Stimulated activated CD8-positive, alpha-beta memory T cell treated with anti-CD3 and anti-CD28 coated beads, Interleukin-7, amount 100 ng/mL, for 1 hour (primary cell): ENCODE data around the gene IFNE.

ENCODE experiments used
- DNase-seq, 2 donors: peaks; one replicate each; pipeline ENCODE4 v3.0.0-alpha.2; 2020; ENCODE audit warnings: low read depth in 2 of 2

IFNE gene, protein sequence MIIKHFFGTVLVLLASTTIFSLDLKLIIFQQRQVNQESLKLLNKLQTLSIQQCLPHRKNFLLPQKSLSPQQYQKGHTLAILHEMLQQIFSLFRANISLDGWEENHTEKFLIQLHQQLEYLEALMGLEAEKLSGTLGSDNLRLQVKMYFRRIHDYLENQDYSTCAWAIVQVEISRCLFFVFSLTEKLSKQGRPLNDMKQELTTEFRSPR

DNA sequence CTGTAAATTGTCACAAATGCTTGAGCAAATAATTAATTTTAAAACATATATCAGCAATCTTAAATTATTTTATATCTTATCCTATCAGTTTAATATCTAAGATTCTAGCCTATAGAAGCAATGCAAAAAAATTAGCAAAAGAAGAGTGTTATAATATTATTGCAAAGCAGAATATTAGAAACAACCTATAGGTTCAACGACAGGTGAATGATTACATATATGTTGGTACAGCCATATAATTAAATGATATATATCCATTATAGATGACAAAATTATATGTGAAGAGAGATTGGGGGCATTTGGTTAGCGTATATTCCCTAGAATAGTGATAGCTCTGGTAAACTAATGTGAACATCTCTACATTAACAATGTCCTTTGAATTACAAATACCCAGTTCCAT is at the start of gene IFNE:
Gene IFNE (minus strand): TSS at position 101 of the 400 bp plus-strand sequence. CDS start 619 bp downstream, outside the sequence.
- DNase-seq, result no peak

DNA sequence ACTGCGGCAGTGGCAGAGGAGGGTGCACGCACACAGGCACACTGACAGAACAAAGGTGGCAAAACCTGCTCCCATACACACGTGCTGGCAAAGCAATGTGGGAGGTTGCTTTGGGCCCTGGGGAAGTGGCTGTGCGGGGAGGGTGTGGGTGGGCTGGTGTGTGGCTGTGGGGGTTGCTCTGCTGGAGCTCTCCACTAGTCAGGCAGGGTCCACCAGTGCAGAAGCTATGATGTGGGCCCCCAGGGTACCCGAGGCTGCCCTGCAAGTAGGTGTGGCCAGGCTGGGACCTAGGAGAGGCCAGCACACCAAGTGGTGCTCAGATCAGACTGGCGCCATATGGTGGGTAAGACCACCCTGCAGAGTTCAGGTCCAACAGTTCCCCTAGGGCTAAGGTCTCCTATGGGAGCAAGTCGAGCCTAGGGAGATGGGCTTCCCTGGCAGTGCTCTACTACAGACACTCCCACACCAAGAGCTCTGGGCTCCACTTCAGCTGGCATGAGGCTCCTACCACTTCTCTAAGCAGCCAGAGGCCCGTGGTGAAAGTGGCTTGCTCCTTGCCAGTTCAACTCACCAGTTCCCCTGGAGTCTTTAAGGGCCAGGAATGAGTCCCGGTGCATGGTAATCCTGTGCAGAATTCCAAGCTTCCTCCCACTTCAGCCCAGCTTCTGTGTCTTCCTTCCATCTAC is 46.2 kb upstream of the IFNE start:
- no peak for DNase-seq

DNA sequence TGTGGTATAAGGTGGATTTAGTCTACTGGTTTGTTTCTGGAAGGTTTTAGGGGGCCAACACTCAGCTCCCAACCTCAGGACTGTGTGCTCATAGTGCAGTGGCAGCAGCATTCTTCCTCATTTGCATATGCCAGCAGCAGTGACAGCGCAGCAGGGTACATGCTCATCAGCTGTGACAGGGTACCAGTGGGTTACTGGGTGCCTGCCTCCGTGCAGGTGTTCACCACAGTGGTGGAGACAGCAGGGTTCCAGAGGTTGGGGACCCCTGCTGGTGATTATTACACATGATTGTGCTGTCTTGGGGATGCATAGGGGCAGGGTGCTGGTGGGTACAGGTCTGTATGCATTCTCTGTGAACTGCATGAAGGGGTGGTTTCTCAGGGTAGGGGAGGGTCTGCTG is 45.5 kb upstream of the IFNE start:
- no peak for DNase-seq

DNA sequence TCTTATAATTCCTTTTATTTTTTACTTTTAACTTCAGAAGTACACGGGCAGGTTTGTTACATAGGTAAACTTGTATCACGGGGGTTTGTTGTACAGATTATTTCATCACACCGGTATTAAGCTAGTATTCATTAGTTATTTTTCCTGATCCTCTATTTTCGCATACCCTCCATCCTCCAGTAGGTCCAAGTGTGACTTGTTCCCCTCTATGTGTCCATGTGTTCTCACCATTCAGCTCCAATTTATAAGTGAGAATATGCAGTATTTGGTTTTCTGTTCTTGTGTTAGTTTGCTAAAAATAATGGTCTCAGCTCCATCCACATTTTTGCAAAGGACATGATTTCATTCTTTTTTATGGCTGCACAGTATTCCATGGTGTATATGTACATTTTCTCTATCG is 43.1 kb upstream of the IFNE start:
- no peak for DNase-seq

DNA sequence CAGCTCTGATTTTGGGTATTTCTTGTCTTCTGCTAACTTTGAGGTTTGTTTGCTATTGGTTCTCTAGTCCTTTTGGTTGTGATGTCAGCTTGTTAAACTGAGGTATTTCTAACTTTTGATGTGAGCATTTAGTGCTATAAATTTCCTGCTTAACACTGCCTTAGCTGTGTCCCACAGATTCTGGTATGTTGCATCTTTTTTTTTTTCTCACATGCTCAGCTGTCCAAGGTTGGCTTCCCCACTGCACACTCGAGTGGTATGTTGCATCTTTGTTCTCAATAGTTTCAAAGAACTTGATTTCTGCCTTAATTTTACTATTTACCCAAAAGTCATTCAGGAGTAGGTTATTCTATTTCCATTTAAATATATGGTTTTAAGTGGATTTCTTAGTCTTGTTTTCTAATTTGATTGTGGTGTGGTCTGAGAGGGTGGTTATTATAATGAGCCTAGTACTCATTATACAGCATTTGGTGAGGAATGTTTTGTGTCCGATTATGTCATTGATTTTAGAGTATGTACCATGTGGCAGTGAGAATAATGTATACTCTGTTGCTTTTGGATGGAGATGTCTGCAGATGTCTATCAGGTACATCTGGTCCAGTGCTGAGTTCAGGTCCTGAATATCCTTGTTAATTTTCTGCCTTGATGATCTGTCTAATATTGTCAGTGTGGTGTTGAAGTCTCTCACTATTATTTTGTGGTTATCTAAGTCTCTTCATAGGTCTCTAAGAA is 42.2 kb upstream of the IFNE start:
- DNase-seq, result no peak

DNA sequence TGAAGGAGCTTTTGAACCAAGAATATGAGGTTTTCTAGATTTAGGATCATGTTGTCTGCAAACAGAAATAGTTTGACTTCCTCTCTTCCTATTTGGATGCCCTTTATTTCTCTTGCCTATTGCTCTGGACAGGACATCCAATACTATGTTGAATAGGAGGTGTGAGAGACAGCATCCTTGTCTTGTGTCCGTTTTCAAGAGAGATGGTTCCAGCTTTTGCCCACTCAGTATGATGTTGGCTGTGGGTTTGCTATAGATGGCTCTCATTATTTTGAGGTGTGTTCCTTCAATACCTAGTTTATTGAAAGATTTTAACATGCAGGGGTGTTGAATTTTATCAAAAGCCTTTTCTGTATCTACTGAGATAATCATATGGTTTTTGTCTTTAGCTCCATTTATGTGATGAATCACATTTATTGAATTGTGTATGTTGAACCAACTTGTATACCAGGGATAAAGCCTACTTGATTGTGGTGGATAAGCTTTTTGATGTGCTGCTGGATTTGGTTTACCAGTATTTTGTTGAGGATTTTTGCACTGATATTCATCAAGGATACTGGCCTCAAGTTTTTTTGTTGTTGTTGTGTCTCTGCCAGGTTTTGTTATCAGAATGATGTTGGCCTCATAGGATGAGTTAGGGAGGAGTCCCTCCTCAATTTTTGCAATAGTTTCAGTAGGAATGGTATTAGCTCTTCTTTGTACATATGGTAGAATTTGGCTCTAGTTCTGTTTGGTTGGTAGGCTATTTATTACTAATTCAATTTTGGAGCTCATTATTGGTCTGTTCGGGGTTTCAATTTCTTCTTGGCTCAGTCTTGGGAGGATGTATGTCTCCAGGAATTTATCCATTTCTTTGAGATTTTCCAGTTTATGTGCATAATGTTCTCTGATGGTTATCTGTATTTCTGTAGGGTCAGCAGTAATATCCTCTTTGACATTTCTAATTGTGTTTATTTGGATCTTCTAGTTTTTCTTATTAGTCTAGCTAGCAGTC is 41.2 kb upstream of the IFNE start:
- DNase-seq, result no peak

DNA sequence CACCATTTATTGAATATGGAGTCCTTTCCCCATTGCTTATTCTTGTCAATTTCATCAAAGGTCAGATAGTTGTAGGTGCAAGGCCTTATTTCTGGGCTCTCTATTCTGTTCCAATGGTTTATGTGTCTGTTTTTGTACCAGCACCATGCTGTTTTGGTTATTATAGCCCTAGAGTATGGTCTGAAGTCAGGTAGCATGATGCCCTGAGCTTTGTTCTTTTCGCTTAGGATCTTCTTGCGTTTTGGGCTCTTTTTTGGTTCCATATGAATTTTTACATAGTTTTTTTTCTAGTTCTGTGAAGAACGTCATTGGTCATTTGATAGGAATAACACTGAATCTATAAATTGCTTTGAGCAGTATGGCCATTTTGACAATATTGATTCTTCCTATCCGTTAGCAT is 40.2 kb upstream of the IFNE start:
- no peak for DNase-seq

DNA sequence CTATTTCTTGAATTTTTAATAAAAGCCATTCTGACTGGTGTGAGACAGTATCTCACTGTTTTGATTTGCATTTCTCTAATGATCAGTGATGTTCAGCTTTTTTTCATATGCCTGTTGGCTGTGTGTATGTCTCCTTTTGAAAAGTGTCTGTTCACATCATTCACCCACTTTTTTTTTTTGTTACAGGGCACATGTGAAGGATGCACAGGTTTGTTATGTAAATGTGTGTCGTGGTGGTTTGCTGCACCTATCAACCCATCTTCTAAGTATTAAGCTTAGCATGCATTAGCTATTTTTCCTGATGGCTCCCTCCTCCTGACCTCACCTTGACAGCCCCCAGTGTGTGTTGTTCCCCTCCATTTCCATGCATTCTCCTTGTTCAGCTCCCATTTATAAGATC is 39.3 kb upstream of the IFNE start:
- no peak for DNase-seq

DNA sequence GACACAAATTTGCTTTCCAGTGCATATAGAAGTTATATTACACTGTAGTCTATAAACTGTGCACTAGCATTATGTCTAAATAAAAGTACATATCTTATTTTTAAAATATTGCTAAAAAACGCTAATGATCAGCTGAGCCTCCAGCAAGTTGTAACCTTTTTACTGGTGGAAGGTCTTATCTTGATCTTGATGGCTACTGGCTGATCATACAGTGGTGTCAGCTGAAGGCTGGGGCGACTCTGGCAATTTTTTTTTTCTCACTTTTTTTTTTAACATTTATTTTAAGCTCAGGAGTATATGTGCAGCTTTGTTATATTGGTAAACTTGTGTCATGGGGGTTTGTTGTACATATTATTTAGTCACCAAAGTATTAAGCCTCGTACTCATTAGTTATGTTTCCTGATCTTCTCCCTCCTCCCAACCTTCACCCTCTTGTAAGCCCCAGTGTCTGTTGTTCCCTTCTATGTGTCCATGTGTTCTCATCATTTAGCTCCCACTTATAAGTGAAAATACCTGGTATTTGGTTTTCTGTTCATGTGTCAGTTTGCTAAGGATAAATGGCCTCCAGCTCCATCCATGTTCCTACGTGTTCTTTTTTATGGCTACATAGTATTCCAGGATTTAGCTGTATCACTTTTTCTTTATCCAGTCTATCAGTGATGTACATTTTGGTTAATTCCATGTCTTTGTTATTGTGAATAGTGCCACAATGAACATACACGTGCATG is 38.6 kb upstream of the IFNE start:
- no peak for DNase-seq

DNA sequence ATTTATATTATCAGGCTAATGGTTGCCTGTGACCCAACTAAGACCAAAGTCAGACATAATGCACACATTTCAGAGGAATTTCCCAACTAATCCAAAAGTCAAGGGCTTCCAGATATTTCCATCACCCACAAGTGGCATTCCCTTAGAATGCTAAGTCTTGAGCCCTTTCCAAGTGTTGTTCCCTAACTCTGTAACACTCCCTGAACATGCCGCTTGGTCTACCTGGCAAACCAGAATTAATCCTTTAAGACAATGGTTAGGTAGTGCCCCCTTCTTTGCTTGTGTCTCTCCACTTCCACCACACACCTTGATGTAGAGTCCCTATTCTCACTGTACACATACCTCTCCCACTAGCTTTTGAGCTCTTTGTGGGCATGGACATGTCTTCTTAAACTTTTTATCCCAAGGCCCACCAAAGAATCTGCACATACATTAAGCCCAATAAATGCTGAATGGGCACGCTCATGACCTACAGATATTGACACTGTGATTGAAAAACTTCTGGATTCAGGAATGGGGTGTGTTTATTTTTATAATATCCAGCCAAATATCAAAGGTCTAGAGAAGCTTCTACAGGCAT is 37.8 kb upstream of the IFNE start:
- no peak for DNase-seq

DNA sequence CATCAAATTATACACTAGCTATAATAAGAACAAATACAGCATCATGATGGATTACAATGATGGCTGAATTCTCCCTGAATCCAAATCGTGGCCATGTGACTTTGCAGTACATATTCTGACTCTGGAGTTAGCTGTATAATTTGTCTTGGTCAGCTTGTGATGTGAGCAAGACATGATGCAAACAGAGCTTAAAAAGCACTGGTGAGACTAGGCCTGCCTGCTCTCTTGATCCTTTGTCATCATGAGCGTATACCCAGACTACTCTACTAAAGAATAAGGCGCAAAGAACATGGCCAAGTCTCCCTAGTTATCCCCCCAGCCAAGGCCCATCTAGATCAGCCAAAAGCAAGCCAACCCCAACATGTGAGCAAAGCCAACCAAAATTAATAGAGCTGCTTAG is 34.7 kb upstream of the IFNE start:
- no peak for DNase-seq

DNA sequence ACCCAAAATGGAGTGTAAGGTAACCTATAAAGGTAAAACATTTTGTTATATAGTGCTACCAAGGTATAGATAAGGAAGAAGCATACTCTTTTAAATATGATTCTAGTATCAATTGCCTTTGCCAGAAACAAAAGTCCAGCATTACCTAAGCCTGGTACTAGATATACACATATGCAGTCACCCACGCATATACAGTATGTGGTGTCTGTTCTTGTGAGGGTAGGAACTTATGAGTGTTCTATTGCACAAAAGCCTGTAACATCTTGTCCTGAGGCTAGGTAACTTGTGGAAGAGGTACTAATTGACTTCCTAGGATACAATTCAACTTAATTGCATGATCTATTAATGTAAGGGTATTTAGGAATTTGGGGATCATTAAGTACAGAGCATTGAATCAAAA is 31.3 kb upstream of the IFNE start:
- DNase-seq, result no peak

DNA sequence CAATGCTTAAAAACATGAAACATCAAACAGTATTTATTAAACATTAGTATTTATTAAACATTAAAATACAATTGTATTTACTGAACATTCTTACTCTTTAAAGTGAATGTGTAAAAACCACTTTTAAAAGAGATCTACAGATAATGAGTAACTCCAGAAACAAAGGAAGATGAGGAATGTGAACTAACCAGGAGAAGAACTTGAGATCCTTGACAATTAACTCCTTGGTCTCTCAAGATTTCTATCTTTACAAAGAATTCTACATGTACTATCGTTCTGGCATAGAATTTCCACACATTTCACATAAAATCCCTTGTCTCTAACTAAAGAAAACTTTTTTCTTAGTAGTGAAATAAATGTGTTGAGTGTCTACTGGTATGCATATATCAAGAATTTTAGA is 28.7 kb upstream of the IFNE start:
- DNase-seq, result no peak

DNA sequence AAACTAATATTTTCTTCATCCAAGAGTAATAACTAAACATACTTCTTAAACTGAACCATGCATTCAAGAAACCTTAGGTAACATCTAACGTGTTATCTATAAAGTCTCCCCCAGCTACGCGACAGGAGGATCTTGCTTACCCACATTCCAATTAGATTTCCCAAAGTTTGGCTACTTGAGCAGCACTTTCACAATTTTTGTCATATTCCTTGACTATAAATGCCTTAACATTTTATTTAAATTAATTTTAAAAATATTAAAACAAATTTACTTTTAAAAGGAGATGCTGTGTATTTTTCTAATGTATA is 25.3 kb upstream of the IFNE start:
- no peak for DNase-seq

DNA sequence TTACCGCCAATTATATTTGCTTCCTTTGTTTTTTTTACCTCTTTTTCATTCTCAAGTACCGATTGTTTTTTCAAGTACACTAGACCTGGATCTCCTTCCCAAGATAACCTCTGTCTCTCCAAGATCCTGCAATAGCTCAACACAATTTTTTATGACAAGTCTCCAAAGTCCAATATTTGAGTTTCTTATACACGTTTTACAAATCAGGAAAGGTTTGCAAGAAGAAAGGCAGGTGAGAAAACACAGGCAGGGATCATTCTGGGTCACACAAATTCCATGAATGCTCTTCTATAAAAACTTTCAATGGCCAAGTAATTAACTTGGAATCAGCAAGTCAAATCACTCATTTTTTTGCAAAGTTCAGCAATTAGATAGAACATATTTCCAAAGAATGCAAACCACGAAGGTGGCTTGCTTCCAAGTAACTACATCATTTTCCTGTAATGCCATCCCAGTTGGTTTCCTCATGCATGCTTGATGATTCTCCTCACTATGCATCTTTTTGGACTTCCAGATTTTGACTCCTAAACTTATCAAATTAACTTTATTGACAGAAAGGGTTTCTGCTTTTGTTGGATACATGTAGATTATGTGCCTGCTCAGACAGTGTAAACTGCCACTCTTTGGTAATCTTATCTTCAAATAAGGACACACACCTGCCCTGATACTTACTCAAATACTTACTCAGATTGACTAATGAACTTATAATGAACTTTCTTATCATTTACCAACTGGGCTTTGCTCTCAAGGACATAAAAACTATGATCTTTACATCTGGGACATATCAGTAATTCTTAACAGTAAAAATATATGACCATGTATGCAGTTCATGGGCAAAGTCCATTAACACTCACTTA is 24.7 kb upstream of the IFNE start:
- DNase-seq, result no peak

DNA sequence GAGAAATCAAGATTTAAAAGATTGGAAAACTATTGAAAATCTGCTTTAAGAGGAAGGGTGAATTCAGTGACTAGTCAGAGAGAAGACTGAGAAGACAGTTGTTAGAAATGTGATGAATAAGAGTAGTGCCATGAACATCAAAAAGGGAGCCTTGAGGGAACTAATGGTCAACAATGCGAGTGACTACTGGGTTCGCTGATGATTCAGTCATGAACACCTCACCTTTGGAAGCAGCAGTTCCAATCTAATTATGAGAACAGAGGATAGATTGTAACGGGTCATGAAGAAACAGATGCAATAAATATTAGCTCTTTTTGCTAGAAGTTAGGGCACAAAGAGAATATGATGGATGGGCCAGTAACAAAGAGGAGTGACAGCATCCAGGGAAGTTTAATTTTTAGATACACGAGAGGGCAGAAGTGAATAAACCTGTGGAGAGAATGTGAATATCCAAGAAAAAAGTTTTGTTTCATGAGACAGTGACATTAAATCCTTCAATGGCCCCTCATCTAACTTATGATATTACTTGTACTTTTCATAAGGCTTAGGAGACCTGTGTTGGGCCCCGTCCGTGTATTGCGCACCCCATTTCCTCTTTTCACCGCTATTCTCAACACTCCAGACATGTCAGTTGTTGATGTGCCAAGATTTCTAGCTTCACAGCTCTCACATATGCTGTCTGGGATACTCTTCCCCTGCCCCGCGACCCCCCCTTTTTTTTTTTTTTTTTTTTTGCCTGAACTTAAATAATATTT is 23.5 kb upstream of the IFNE start:
- DNase-seq, result no peak

DNA sequence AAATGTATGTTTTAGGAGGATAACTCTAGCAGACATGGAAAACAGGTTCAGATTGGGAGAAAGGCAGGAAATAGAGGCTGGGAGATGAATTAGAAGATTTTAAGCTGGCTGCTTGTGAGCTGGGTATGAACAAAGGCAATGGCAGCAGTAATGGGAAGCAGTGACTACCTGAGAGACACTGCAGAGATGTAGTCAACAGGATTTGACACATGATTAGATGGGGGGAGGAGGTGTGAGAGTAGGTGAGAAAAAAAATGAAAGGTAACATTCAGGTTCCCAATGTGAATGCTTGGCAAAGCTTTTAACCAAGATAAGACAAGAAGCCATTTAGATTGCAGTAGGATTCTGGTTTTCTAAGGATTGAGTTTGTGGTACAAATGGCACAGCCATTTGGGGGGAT is 22.8 kb upstream of the IFNE start:
- DNase-seq, result no peak

DNA sequence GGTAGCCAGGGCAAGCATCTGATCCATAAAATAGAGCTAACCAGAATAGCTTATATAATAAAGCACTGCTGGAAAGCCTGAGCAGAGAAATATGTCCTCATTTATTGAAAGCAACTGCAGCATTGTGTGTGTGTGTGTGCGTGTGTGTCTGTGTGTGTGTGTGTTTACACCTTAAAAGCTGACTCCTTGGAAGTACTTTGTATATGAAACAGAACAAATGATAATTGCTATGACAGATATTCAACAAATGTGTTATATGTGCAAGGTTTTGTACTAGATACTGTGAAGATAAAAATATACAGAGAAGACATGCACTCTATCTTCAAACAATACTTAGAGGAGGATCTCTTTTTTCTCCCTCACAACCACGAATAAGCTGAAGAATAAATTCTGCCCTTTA is 22.0 kb upstream of the IFNE start:
- DNase-seq, result no peak

DNA sequence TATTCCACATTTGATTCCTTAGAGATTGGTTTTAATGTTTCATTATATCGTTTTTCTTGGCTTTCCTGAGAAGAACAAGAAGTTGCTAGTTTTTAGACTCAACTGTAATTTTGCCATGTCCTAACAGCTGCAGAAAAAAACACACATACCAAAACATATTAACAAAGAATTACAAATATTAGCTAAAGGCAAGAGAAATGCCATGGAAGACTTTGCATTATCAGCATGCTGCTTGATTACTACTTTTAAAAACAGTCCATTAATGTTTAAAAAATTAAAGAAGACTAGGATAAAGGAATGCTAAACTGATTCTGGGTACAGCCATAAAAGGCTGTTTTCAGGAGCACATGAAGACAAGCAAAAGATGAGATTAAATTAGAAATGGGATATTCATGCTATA is 20.5 kb upstream of the IFNE start:
- no peak for DNase-seq
